Activated T-cell treated with anti-CD3 and anti-CD28 coated beads, Interleukin-2, amount 50 U/mL, for 48 hours (primary cell): ENCODE results near the gene INO80.
"Not testable (repeated sequence)": the region's sequence is repeated elsewhere in the genome, so short reads cannot be mapped to it uniquely, and the experiment has no call there.

Source experiments
- DNase-seq, 2 experiments: peaks; one replicate each; pipeline ENCODE4 v3.0.0-alpha.2; 2020

The INO80 gene

GRCh38 chr15:40995656-40996055 lies 120.4 kb downstream of the INO80 start:
- no peak for DNase-seq

GRCh38 chr15:40992825-40993224 lies 123.3 kb downstream of the INO80 start:
- no peak for DNase-seq

- DNase-seq, result no peak
These were observed 123.8 kb downstream of the INO80 start for GRCh38 chr15:40992241-40992741.

- DNase-seq, result no peak
These were observed 124.7 kb downstream of the INO80 start for GRCh38 chr15:40991355-40991754.

GRCh38 chr15:40990789-40991188 lies 125.3 kb downstream of the INO80 start:
- DNase-seq, result no peak

GRCh38 chr15:40990080-40990479 lies 126.0 kb downstream of the INO80 start:
- DNase-seq, result no peak

GRCh38 chr15:40988156-40988555 lies 127.9 kb downstream of the INO80 start:
- DNase-seq, result no peak

- no peak for DNase-seq
These were observed 129.3 kb downstream of the INO80 start for GRCh38 chr15:40986820-40987219.

GRCh38 chr15:40985541-40986330 lies 130.3 kb downstream of the INO80 start:
- no peak for DNase-seq

GRCh38 chr15:40984964-40985363 lies 131.1 kb downstream of the INO80 start:
- DNase-seq, result no peak

- no peak for DNase-seq
These were observed 131.7 kb downstream of the INO80 start for GRCh38 chr15:40984406-40984805.

- no peak for DNase-seq
These were observed 133.2 kb downstream of the INO80 start for GRCh38 chr15:40982855-40983254.

GRCh38 chr15:40981186-40981585 lies 134.9 kb downstream of the INO80 start:
- DNase-seq, result no peak

- no peak for DNase-seq
These were observed 137.5 kb downstream of the INO80 start for GRCh38 chr15:40978562-40978961.

- no peak for DNase-seq
These were observed 137.9 kb downstream of the INO80 start for GRCh38 chr15:40978141-40978540.

GRCh38 chr15:40976819-40977218 lies 139.3 kb downstream of the INO80 start:
- DNase-seq, result no peak

- no peak for DNase-seq
These were observed 141.2 kb downstream of the INO80 start for GRCh38 chr15:40974879-40975278.

GRCh38 chr15:40969363-40969762 lies 146.7 kb downstream of the INO80 start:
- DNase-seq, result no peak

GRCh38 chr15:40968290-40969085 lies 147.6 kb downstream of the INO80 start:
- no peak for DNase-seq

GRCh38 chr15:40964634-40965033 lies 151.4 kb downstream of the INO80 start:
- no peak for DNase-seq

- no peak for DNase-seq
These were observed 152.1 kb downstream of the INO80 start for GRCh38 chr15:40964006-40964405.

GRCh38 chr15:40963201-40963600 lies 152.9 kb downstream of the INO80 start:
- no peak for DNase-seq

GRCh38 chr15:40962317-40962716 lies 153.8 kb downstream of the INO80 start:
- not testable (repeated sequence) for DNase-seq

GRCh38 chr15:40961740-40962139 lies 154.3 kb downstream of the INO80 start:
- not testable (repeated sequence) for DNase-seq
